Measurements from ENCODE around the gene PLXDC2.
A peak's percentile ranks its signal among the peaks of the same experiment; 100 is the strongest.

The PLXDC2 gene

DNA sequence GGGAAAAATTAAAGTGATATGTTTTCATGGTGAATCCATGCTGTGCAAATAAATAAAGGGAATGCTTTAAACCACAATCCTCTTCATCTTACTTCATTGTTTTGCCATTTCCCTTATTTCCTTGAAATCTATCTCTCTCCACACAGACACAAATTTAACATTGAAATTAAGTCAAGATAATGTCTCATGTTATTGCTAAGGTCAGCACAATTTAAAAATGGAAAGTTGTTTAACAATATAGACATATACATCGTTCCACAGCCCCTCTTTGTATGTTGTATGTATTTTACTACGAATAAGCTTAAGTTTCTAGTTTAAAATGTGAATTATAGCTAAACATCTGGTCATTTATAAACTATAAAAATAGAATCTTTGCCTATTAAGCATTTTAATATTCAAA lies 256.9 kb downstream of the PLXDC2 start:
- DNase-seq, result no peak

DNA sequence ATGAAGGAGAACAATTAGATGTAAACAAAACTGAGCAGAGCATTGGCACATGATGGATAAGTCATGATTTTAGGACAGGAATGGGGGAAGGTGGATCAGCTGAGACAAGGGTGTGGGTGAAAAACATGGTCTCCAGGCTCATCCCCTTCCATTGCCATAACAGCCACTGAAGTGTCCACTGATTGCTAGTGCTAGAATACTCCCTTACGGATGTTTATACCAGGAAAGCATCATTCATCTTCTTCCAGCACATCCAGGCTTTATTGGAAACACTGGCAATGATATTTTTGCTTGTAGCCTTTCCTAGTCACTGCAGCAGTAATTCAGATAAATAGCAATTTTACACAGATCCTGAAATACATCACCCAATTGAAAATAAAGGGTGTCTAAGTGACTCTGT lies 259.5 kb downstream of the PLXDC2 start:
- no peak for DNase-seq

DNA sequence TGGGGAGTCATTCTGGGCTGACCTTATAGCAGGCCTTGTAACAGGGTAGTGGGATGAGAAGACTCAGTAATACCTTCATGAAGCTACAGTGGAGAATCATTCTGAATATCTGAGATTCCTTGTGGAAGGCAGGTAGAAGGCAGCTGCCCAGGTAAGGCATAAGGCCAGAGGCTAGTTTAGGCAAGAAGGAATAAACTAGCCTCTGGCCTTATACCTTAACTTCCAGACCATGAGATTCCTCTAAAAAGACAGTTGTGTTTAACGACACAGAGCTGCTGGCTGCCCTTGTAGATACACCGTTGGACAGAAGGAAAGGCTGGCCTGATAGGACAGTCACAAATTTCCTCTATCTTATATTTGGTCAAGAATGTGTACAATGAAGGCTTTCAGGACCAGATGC lies 268.2 kb downstream of the PLXDC2 start:
- no peak for DNase-seq

DNA sequence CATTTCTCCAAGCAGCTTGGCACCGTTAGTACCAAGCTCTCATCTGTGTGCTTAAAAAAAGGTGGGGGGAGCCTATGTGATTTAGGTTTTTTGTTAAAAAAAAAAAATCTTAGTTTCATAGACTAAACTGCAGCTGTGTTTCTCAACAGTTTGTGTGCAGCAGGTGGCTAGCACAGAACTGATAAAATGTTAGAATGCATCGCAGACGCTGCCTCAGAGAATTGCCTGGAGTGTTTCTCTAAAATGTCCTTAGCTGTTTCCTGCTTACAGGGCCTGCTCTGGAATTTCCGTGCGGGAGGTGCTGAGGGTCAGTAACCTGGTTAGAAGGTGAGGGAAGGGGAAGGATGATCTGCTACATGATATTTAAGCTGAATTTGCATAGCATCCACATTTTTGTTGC lies 268.9 kb downstream of the PLXDC2 start:
- DNase-seq, result no peak

DNA sequence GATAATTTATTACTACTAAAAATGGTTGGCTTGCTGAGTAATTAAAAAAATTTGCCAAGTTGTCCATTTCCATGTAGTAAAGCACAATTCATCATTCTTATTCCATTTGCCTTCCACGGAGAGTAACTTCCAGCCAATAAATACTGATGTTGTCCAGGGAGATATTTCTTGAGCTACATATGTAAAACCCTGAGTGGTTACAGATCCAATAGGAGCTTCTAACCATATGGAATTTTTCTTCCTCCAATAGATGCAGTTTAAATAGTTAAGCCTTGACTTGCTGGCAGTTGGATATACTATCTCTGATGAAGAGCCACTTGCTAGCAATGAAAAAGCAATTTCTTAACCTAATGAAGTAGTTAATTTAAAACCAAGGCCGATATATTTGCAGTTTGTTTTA lies 271.1 kb downstream of the PLXDC2 start:
- DNase-seq, result no peak

DNA sequence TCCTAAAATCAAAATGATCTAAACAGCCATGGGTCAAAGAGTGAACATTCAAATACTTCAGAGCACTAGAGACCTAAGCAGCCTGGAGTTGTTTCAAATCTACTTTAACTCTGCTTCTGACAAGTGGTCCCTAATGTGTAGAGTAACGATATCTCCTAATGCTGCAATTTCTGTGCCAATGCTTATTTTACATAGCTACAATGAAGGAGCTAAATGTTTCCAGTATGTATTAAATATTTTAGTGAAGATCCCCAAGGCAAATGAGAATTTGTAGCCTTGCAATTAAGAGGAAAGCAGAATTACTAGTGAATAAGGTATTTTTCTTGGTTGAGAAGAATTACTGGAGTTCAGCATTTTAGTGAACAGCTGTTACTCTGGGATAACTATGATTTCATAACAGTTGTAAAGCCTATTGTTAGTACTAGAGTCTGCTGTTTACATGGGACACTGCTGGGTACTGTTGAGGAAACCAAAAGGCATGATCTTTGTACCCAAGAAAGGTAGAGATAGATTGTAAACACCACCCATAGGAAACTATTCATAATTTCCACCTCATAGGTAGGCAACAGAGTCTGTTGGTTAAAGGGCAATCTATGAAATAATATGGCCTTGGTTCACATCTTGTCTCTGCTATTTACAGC lies 271.9 kb downstream of the PLXDC2 start:
- no peak for DNase-seq

DNA sequence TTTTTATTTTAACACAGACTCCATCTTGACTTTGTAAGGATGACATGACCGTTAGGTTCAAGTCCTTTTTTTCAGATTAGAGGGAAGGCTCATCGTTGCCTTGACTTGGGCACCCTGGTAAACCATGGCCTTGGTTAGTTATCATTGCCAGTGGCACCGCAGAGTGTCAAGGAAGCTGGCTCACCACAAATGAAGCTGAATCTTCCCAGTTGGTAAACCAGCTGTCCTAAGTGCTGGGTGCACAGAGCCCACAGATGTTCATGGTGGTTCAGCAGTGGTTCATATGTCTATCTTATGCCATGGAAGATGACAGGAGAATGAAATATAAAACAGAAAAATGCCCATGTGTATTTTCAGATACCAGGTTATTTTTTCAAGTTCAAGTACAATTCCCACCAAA lies 273.6 kb downstream of the PLXDC2 start:
- DNase-seq, result no peak

DNA sequence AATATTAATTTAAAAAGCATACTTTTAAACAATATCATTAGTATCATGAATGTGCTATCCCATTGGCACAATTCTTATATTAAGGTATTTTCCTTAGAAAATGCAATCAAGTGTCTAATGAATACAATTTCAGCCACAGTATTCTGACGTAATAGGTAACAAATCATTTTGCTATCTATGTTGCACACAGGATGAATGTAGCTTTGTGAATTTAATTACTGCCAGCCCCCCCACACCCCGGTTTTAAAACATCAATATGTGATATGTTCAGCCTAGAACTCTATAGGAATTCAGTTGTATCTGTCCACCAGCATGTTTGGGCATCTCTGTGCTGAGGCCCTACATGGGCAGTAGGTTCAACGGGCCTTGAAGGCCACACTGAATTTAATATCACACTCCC lies 274.6 kb downstream of the PLXDC2 start:
- DNase-seq, result no peak

DNA sequence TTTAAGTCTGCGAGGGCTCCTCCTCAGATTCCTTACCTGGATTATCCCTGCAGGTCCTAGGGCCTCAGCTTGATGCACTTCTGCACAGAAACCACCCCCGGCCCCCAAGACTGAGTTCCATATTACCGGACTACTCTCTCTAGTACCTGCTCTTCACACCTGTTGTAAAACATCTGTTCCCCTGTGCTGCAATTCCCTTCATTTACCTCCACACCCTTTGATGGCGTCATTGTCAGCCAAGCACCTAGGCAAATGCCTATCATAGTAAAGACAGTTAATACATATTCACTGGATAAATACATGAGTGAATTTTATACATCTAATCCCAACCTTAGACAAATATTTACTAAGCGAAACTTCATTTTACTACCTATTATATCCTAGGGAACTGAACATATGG lies 275.5 kb downstream of the PLXDC2 start:
- DNase-seq, result no peak

DNA sequence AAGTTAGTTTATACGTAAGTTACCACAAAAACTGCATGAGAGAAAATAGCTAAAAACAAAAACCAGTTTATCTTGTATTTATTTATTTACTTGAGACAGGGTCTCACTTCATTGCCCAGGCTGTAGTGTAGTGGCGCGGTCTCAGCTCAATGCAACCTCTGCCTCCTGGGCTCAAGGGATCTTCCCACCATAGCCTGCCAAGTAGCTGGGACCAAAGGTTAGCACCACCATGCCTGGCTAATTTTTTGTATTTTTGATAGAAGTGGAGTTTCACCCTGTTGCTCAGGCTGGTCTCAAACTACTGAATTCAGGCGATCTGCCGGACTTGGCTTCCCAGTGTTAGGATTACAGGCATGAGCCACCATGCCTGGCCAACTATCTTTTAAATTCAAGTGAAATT lies 277.4 kb downstream of the PLXDC2 start:
- DNase-seq, result no peak

DNA sequence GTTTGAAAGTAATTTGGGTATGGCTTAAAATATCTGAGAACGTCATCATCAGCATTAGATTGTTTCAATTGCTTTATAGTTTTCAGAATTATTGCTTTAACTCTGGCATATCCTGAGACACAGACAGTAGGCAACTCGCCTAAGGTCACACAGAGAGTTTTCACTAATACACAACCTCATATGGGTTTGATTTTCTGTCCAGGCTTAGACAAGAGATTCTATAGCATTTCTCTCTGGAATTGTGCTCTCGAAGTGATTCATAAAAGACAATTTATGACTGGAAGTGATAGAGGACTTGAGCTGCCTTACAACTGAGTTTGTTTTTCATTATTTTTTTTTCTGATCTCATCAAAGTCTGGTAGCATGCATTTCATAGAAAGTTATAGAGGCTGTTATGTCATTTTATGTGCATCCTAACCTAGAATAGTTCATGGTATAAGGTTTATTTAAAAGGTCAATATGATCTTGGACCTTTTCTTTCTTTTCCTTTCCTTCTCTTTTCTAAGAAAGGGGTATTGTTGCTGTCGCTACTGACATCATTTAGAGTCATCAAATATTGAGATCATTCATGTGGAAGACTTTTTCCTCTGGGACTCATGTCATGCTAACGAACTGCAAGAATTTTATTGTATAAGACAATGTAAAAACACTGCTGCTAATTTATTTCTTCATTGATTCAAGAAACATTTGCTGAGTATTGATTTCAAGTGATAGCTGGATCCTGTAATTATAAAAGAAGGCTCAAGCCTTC lies 278.2 kb downstream of the PLXDC2 start:
- peak; percentile 92 for DNase-seq

DNA sequence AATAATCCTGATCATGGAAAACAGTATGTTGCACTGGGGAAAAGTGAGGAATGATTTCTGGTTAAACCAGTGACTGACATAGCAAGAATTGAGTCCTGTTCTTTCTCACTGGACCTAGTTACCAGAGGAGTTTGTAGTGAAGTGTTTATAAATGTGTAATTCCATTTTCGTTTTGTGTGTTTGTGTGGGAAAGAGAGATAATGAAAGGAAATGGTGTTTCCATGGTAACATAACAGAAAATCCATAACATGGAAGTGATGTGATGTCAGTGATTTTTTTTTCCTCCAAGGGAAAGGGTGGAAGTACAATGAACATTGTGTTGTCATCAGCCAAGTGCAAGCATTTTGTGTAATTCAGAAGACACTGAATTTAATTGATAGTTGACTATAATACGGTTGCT lies 283.9 kb downstream of the PLXDC2 start:
- peak; percentile 75 for DNase-seq

DNA sequence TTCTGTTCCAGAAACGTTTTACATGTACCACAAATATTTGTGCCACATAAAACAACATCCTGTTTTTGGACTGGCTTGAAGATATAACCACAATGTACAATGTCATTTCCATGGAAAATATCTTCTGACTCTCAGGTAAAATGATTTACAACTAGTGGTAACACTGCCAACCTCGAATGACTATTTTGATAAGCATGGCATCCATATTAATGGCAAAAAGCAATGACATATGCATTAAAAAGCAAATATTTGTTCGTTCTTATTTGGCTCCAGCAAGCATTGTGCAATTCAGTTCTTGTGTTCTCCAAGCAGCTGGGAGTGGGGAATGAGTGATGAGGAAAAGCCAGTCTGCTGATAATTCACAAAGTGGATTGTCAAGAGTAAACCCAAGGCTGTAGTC lies 289.0 kb downstream of the PLXDC2 start:
- DNase-seq, result no peak

DNA sequence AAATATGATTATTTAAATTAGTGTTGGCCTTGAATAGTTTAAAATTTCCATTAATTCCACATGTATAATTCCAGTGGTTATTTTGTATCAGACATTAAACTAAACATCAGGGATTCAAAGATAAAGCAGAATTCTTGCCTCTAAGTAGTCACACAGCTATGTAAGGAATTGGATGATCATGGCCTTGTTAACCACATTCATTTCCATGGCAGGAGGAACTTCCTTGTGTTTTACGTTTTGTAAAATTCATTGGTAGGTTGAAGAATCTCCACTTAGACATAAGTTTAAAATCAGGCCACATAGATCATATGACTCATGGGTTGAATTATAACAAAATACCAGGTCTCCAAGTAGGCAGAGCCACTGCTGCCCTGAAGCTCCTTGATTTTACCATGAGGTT lies 289.7 kb downstream of the PLXDC2 start:
- DNase-seq, result no peak

DNA sequence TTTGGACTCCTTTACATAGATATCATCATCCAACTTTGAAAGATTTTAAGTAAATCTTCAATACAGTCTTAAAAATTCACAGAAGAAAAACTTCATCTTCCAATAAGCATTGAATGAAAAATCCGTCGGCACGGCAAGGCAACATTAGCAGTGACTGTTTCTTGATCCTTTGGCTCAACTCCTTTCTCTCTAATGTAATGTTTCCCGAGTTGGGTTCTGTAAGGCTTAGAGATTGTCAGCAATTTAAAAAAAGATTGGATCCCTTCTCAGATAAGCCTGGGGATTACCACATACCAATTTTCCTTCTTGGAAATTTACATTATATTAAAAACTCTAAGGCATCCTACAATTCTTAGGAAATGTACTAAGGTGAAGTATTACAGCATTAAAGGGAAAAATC lies 291.8 kb downstream of the PLXDC2 start:
- no peak for DNase-seq

DNA sequence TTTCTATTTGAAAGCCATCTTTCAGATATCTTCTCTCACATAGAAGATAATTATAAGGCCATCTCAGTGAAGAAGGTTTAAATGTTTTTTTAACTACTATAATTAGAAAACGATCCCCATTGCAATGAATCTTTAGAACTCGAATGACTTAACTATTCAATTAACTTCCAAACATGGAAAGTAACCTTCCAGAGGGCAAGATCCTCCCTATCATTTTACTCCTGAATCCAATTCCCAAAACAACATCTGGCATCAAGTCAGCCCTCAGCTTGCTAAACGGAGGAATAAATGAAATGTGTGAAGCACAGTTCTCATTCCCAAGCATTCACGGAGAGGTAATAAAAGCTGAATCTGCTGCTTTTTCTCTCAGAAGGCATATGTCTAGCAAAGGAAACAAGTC lies 293.4 kb downstream of the PLXDC2 start:
- no peak for DNase-seq

DNA sequence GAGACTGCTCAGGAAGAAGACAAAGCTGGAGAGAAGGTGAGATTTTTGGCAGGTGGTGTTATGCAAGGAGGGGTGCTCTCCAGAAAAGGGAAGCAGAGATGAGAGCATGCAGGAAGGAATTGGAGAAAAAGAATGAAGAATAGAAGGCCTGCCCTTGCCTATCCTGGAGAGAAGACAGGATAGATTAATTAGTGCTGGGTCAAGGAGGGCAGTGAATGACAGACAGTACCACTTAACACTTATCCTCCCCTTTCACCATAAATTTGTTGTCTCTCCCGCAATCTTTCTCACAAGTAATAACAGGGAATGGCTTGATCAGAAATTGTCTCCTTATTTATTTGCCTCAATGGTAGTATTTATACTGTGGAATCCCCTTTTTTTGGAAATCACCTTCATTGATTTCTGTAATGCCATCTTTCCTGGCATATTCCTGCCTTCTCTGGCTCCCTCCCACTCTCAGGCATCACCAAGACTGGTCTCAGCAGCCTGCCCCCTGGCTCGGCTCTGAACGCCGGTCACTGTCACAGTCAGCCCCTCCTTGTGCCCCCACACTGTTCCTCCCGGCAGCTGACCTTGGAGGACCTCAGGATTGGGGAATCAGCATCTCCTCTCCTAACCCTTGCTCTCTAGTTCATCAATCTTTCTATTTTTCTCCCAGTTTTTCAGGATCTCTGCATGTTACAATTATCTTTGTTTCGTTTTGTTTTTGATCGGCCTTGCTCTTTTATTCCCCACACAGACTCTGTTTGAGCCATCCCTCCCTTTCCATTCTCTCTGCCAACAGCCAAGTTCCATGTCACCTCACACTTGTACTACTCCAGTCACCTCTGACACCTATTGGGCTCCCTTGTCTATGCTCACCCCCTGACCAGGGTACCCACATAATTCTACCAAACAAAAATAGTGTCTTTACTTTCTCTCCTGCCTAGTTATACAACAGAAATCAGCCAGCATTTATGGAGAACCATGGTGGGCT lies 294.2 kb downstream of the PLXDC2 start:
- no peak for DNase-seq

DNA sequence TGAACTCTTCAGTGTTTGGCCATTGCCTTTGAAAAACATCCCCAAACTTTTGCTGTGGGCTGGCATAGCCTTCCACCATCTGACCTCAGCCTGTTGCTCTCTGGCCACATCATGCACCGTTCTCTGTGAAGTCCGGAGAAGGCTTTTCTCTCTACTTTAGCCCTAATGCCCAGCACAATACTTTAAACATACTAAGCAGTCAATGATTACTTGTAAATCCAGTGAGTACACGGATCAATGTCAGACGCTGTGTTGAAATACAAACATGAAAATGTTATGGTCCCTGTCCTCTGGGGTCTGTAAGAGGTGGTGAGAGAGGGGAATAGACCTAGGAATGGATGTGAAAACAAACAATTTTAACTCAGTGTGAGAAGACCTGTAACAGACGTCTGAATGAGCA lies 297.9 kb downstream of the PLXDC2 start:
- DNase-seq, result no peak

DNA sequence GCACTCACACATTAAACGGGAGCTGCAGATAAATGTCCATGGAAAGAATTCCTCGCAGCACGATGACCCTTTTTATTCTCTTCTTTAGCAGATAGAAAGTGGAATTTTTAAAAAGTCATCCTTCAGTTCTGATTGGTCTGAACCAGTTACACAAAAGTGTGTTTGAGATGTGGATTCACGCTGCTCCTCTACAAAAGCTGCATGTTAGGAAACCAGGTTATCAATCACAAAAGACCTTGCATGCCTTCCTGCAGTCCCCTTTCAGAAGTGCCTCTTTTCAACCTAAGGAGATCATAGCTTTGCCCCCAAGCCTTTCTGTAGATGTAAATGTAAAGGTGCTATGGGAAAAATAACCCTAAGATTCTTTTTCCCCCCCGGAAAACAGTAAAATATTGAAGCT lies 299.7 kb downstream of the PLXDC2 start:
- no peak for DNase-seq

DNA sequence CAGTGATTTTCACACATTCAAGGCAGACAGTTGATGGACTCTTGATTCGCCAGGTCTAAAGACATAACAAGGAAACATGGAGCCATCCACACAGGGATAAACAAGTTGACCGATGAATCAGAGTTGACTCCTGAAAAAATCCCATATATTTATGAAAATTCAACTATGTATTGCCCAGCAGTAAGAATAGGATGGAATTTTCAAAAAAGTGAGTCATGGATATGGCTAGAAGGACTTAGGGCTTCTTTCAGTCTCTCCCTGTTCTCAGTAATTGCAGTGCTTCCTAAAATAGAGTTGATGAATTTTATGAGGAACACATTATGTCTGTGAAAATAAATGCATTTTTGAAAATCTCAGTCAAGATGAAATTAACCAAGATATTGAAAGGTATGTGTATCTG lies 301.2 kb downstream of the PLXDC2 start:
- DNase-seq, result no peak

DNA sequence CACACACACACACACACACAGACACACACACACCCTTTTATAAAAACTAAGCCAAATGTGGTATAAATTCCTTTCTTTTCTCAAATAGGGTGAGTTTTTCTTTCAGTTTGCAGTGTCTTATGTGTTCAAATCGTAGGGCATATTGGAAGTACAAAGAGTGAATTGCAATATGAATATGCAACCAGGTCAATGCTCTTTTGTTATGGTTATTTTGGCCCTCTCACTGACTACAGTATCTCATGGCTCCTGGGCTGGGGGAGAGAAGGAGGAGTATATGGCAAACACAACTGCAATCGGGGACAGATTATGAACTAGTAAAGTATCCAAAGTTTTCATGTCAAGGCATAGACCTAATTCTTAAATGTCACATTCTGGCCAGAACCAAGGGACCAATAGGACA lies 301.9 kb downstream of the PLXDC2 start:
- no peak for DNase-seq

DNA sequence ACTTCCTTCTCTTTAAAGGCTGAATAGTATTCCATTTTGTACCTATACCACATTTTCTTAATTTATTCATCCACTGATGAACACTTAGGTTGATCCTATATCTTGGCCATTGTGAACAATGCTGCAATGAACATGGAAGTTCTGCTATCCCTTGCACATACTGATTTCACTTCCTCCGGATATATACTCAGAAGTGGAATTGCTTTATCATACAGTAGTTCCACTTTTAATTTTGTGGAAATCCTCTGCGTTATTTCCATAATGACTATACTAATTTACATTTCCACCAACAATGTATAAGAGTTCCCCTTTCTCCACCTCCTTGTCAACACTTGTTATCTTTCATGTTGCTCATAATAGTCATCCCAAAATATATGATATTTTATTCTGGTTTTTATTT lies 312.6 kb downstream of the PLXDC2 start:
- DNase-seq, result no peak

DNA sequence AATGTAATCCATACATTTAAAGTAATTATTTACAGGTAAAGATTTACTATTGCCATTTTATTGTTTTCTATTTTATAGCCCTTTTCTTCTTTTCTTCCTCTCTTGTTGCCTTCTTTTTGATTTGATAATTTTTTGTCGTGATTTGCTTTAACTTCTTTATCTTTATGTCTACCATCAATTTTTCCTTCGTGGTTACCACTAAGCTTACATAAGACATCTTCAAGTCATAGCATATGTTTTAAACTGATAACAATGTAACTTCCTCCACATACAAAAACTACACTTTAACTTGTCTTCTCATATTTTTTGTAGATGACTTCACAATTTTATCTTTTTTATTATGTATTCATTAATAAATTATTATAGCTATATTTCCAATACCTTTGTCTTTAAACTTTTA lies 316.6 kb downstream of the PLXDC2 start:
- no peak for DNase-seq

DNA sequence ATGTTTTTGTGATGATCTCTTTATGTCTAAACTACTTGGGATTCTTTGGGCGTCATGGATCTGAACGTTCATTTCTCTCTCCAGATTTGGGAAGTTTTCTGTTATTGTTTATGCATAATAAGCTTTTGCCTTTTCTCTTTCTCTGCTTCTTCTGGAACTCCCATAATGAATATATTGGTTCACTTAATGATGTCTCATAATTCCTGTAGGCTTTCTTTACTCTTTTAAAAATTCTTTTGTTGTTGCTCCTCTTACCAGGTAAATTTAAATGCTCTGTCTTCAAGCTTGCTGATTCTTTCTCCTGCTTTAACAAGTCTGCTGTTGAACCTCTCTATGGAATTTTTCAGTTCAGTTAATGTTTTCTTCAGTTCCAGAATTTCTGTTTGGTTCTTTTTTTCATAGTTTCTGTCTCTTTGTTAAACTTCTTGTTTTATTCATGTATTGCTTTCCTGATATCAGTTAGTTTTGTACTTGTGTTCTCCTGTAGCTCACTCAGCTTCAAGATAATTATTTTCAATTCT lies 317.5 kb downstream of the PLXDC2 start:
- DNase-seq, result no peak
